Glomerular visceral epithelial cell (primary cell): ENCODE measurements around the gene KRT81.
"Not testable (repeated sequence)": the region's sequence is repeated elsewhere in the genome, so short reads cannot be mapped to it uniquely, and the experiment has no call there.

Source experiments
- DNase-seq: peaks from one replicate; pipeline ENCODE4 v3.0.0-alpha.2; 2016; ENCODE audit errors: extremely low spot score

Gene KRT81

DNA sequence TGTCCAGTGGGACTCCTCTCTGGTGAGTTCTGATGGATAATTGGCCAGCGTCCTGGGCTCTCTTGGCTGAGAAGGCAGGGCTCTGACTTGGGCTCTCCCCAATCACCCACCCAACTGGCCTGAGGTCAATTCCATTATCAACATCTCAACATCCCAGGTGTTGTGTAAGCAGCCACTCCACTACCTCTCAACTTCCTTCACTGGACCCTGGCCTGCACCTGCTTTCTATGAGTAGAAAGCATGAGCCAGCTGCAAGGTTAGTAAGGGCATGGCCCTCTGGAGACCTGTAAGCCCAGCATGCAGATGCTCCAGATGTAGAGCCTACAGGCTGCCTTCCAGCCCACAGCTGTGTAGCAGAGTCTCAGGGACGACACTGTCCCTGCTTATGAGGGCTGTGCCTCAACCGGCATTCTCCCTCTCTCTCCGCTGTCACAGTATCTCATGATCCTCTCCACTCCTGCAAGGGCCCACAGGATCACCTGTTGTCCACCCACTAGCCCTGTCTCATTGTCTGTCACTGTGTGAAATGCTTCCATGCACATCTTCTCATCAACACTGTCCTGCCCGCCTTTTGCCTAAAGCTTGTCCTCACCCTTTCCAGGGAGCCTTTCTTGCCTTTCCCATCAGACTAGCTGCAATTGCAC lies 5.4 kb upstream of the KRT81 start:
- DNase-seq = no peak

DNA sequence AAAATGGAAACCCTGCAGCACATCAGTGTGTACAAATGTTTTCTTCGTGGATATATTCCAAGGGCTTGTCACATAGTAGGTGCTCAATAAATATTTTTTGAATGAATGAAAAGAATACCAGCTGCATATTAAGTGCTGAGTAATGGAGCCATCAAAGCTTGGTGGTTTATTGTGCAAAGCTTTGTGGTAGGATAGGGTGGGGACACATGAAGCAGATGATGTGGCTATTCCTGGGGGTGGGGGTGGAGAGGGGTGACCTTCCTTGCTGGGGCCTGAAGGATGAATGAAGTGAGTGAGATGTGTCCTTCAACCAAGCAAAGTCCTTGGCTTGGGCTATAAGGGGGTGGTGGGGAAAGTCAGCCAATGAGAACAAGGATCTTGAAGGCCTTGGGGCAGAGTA lies 4.3 kb upstream of the KRT81 start:
- no peak for DNase-seq

DNA sequence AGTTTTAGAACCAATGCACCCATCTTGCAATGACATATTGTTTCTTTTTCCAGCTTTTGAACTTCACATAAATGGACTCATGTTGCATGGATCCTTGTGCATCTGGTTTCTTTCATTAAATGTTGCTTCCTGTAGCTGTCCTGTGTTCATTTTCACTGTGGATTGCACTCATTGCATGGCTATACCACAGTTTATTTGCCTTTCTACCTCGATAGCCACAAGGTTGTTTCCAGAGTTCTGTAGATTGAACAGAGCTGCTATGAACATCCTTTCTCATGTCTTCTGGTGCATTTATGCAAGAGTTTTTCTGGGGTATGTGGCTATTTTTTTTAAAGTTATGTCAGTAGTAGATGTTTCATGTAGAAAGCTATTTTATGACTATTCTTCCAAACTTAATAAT lies 3.5 kb upstream of the KRT81 start:
- no peak for DNase-seq

DNA sequence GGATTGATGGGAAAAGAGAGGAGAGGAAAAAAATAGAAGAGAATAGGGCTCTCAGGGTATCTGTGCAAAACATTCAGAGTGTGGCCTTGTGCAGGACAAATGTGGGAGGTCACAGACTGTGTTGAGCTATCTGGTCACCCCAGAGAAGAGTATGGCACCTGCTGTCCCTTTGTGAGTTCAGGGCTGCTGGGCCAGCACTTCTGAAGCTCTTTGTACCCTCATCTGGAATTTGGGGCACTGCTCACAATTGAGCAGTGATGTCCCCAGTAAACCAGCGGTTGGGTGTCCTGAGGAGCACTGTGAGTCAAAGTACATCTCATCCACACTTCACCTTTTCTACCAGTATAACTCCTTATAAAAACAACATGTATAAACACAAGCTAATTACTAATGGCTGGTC lies 2.6 kb upstream of the KRT81 start:
- DNase-seq = no peak

DNA sequence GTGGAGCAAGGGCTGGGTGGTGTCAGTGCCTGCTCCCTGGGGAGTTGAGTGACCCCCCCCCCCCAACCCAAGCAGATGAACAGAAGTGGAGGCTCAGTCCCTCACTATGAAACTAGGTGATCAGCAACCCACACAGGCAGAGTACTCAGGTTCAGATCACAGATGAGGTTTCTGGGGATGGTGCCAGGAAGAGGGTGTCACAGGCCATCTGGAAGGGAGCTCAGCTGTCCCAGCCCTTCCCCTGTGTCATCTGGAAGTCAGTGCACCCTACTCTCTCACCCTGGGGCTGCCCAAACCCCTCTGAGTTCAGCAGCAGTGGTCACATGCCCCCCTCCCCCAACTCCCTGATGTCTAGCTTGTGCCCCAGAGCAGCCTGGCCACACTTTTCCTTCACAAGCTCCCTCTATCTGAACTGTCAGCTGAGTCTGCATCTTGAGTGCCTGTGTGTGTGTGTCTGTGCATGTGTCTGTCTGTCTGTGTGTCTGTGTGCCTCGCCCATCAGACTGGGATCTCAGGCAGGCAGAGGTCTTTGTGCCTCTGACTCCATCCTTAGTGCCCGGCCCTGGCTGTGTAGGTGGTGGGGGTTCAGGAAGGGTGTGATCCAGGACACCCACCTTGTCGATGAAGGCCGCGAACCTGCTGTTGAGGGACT lies 725 bp downstream of the KRT81 start:
- DNase-seq = not testable (repeated sequence)

- DNase-seq = not testable (repeated sequence)
These were observed 3.2 kb downstream of the KRT81 start for GRCh38 chr12:52287816-52288805.

DNA sequence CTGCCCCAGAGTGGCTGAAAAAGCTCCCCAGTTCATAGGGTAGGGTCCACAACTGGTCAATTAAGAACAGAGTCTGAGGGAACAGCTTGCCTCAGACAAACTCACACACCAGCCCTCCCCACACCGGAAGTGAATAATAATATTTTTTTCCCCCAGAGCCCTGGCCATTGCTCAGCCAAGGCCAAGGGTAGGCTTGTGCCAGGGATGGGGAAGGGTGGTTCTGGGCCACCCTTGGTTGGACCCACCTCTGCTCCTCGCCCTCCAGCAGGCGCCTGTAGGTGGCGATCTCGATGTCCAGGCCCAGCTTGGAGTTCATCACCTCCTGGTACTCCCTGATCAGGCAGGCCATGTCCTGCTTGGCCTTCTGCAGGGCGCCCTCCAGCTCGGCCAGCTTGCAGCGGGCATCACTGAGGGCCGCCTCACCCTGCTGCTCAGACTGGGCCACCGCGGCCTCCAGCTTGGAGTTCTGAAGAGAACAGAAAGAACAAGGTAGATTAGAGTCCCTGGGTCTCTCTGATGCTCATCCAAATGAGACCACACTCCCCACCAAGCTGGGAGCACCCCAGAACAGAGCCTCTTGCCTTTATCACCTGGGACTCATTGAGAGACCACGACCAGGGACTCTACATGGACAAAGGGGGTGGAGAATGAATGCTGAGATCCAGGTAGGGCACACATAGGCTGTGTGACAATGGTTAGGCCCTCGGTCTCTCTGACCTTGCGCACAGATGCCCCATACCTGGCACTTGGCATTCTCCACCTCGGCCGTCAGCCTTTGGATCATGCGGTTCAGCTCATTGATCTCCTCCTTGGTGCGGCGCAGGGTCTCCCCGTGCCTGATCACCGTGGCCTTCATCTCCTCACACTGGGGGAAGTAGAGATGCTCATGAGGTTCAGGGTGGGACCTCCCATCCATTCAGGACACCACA lies 4.2 kb downstream of the KRT81 start:
- not testable (repeated sequence) for DNase-seq

- DNase-seq = no peak
These were observed 5.3 kb downstream of the KRT81 start for GRCh38 chr12:52285851-52286530.

- DNase-seq = peak; percentile 42
These were observed 6.1 kb downstream of the KRT81 start for GRCh38 chr12:52285172-52285745.

- DNase-seq = no peak
These were observed 6.7 kb downstream of the KRT81 start for GRCh38 chr12:52284562-52285171.

DNA sequence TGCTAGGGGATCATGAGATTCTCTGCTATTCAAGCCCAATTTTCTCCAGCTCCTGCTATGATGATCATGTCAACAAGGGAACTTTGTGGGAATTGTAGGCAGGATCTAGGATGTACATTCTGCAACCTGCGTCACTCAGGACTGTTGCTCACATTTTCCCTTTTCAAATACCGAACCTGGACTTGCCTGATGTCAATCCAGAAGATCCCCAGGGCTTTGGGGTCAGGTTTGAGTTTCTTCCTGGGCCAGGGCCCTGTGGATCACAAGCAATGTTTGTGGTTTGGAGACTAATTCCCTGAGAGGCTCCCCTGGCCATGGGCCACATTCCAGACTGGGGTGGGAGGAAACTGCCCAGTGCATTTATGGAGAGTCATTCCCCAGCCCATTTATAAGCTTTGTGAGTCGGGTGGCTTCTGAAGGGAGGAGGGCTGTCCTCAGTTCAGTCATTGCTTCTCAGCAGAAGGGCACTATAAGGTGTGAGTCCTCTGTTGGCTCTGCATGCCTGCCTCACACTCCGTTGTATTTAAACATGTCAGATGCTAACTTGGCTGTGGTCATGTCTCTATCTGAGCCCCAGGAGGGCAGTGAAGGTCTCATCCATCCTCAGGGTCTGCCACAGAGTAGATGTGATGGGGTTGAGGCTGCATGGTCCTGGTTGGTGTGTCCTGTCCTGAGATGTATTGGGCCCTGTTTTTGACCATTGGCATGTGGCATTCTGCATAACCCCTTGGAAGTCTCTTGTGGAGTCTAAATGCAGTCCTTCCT lies 10.4 kb downstream of the KRT81 start:
- DNase-seq = peak; percentile 95

DNA sequence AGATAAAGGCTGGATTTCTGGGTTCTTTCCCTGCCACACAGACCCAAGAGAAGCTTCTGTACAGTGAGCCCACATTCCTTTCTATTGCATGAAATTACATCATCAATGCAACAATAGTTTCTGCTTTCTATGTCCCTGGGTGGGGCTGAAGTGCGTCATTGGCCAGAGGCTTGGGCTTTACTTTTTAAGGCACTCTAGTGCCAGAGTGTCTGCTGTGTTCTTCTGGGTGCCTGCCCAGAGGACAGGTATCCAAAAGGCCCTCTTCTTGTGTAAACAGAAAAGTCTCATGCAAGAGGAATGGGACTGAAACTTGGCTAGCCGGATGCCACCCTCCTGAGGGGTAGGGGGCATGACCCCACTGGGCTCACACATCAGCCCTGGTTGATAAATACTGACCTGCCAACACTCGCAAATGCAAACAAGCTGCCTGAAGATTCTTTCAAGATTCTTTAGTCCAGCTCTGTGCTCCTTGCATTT lies 11.0 kb downstream of the KRT81 start:
- DNase-seq = peak; percentile 88

DNA sequence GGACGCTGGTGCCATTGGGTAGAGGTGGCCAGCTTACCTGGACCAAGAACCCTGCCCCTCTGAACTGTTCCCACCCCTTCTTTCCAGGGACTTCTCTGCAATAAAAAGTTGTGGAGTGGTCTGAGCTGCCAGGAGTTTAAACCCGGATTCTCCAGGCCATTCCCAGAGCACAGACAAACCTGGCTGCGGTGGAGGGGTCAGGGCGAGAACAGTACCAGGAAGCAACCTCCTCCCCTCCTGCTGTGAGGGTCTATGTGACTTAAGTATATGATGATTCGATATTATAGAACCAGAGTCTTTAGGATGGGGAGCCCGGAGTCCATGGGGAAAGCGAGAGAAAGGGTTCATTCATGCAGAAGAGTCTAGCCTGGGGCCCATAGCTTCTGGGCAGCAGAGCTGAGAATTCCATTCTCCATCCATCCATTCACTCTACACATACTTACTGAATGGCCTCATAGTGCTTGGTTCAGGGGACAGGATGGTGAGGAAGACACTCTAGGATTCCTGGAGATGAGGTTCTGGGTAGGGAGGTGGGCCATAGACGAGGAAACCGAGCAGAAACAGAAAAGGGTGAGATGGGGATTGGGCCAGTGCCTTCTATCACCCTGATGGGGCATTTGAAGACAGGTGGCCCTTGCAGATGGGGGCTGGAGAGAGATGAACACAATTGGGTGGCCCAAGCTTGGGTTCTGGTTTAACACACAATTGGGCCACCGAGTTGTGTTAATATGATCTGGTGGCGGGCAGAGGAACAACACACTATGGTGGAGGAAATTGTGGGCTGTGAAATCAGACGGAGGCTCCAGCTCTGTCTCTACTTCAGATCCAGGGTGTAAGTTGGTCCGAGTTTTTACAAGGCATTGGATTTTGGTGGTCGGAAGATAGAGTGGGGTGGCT lies 11.7 kb downstream of the KRT81 start:
- peak; percentile 89 for DNase-seq

DNA sequence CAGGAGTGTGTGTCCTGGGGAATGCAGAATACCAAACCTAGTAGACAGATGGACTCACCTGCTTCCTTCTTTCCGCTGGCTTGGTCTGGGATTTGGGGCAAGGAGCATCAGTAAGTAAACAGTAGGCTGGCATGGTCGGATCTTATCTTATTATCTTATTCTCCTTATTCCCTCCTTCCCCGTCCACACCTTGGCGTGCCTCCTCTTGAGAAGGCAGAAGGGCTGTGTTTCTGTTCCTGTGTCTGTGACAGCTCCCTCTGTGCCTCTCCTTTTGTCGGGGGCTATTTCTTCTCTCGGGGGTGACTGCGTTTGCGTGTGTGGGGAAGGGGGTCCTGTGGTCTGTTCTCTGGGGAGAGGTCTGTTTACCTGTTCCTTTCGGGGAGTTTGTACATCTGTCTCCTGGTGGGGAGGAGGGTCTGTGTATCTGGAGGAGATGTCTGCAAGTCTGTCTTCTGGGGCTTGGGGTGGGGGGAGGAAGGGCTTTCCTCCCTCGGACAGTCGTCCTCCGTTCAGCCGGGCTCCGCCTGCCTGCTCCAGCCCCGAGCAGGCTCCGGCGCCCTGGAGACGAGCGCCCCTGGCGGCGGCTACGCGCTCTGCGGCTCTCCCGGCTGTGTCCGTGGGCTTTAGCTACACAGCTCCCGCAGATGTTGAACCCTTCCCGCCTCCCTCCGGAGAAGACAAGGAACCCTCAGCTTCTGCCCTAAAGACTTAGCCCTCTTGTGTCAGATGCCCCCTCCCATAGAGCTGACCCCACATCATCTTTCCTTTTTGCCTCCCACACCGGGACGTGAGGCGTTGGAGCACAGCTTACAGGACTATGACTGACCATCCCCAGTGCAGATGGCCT lies 12.5 kb downstream of the KRT81 start:
- peak; percentile 82 for DNase-seq

GRCh38 chr12:52277486-52278245 lies 13.7 kb downstream of the KRT81 start:
- DNase-seq = peak; percentile 43

- DNase-seq = no peak
These were observed 15.6 kb downstream of the KRT81 start for GRCh38 chr12:52275686-52276085.
